GM23338 (cell line): ENCODE measurements around the gene CELA2B. TPM values are rescaled to one million over a fixed set of nuclear protein-coding genes. Genes with fewer than 3 reads are reported as not detected.

Experiments
- ATAC-seq: fragments of 200-7000 bp; cut with Tn5 transposase; 3 replicates; pipeline ENCODE4 v1.9.1; 2020
- DNase-seq: peaks from one replicate; pipeline ENCODE4 v3.0.0-alpha.2; 2015; ENCODE audit warnings: low spot score
- H2AFZ ChIP-seq: fragments of 200-600 bp; sonication (generic); 2 replicates; pipeline ENCODE4 v1.8.0; 2016; ENCODE audit warnings: antibody characterized with exemption, mild to moderate bottlenecking, moderate library complexity
- H3F3A ChIP-seq: fragments of 200-600 bp; sonication (generic); replicated peaks from 2 replicates; pipeline ENCODE4 v1.8.0; 2017; ENCODE audit warnings: antibody characterized with exemption, mixed run types, low read depth
- H3K27ac ChIP-seq: fragments of 200-600 bp; sonication (generic); 2 replicates; pipeline ENCODE4 v1.6.1; 2016; ENCODE audit warnings: low read depth
- H3K27me3 ChIP-seq: fragments of 200-600 bp; sonication (generic); 2 replicates; pipeline ENCODE4 v1.8.0; 2016; ENCODE audit warnings: mild to moderate bottlenecking, mixed run types, moderate library complexity; ENCODE audit not compliant: insufficient read depth
- H3K36me3 ChIP-seq: fragments of 200-600 bp; sonication (generic); 2 replicates; pipeline ENCODE4 v1.8.0; 2016; ENCODE audit warnings: mild to moderate bottlenecking; ENCODE audit not compliant: insufficient read depth
- H3K4me1 ChIP-seq: fragments of 200-600 bp; sonication (generic); 2 replicates; pipeline ENCODE4 v1.8.0; 2016; ENCODE audit warnings: mild to moderate bottlenecking, moderate library complexity; ENCODE audit not compliant: insufficient read depth
- H3K4me2 ChIP-seq: fragments of 200-600 bp; sonication (generic); 2 replicates; pipeline ENCODE4 v1.7.1; 2017; ENCODE audit warnings: mixed run types
- H3K4me3 ChIP-seq: fragments of 200-600 bp; sonication (generic); 2 replicates; pipeline ENCODE4 v1.6.1; 2016; ENCODE audit warnings: mixed run types
- H3K79me2 ChIP-seq: fragments of 200-600 bp; sonication (generic); replicated peaks from 2 replicates; pipeline ENCODE4 v1.8.0; 2017; ENCODE audit warnings: mild to moderate bottlenecking; ENCODE audit not compliant: insufficient read depth
- H3K9me2 ChIP-seq: fragments of 200-600 bp; sonication (generic); 2 replicates; pipeline ENCODE4 v1.8.0; 2017; ENCODE audit not compliant: insufficient read depth
- H4K20me1 ChIP-seq: fragments of 200-600 bp; sonication (generic); replicated peaks from 2 replicates; pipeline ENCODE4 v1.8.0; 2017; ENCODE audit warnings: mild to moderate bottlenecking; ENCODE audit not compliant: insufficient read depth
- H3K27ac Mint-ChIP-seq: 2 replicates; pipeline ENCODE4 v1.8.0; 2020; ENCODE audit warnings: inconsistent platforms, mild to moderate bottlenecking, moderate library complexity, mixed read lengths
- H3K27me3 Mint-ChIP-seq: 3 replicates; pipeline ENCODE4 v1.8.0; 2022; ENCODE audit warnings: low read depth, mild to moderate bottlenecking, moderate library complexity, mixed read lengths, inconsistent platforms; ENCODE audit not compliant: insufficient read depth, poor library complexity
- H3K36me3 Mint-ChIP-seq: 3 replicates; pipeline ENCODE4 v1.8.0; 2021; ENCODE audit warnings: low read depth, mild to moderate bottlenecking, inconsistent platforms, moderate library complexity, mixed read lengths
- H3K4me1 Mint-ChIP-seq: 3 replicates; pipeline ENCODE4 v1.8.0; 2020; ENCODE audit warnings: mild to moderate bottlenecking, inconsistent platforms, mixed read lengths
- H3K4me3 Mint-ChIP-seq: 3 replicates; pipeline ENCODE4 v1.8.0; 2021; ENCODE audit warnings: moderate library complexity, mild to moderate bottlenecking, inconsistent platforms, mixed read lengths
- H3K9me3 Mint-ChIP-seq: 3 replicates; pipeline ENCODE4 v1.8.0; 2020; ENCODE audit warnings: moderate library complexity, mild to moderate bottlenecking, inconsistent platforms, mixed read lengths
- CREB1 ChIP-seq: fragments of 250-450 bp; sonication (Bioruptor Pico); IDR thresholded peaks from 2 replicates; pipeline ENCODE4 v1.5.0; 2020; ENCODE audit warnings: low read depth, mild to moderate bottlenecking, moderate library complexity
- EZH2 ChIP-seq: fragments of 200-600 bp; sonication (generic); IDR thresholded peaks from one replicate; pipeline ENCODE4 v1.8.0; 2017; ENCODE audit warnings: antibody characterized with exemption, mild to moderate bottlenecking, low read depth; ENCODE audit not compliant: unreplicated experiment
- EZH2phosphoT487 ChIP-seq: fragments of 200-600 bp; sonication (generic); IDR thresholded peaks from one replicate; pipeline ENCODE4 v1.8.1; 2018; ENCODE audit warnings: antibody characterized with exemption; ENCODE audit not compliant: unreplicated experiment
- JUNB ChIP-seq: IDR thresholded peaks from one replicate; pipeline ENCODE4 v1.6.1; 2016; ENCODE audit warnings: antibody characterized with exemption; ENCODE audit not compliant: unreplicated experiment
- NANOG ChIP-seq: IDR thresholded peaks from 2 replicates; pipeline ENCODE4 v1.6.1; 2016; ENCODE audit warnings: antibody characterized with exemption, borderline replicate concordance
- POLR2AphosphoS5 ChIP-seq: IDR thresholded peaks from 2 replicates; pipeline ENCODE4 v1.6.1; 2016; ENCODE audit warnings: antibody characterized with exemption, low read depth
- STAT1 ChIP-seq: IDR thresholded peaks from one replicate; pipeline ENCODE4 v1.6.1; 2016; ENCODE audit warnings: antibody characterized with exemption; ENCODE audit not compliant: unreplicated experiment
- ZNF114 ChIP-seq: fragments of 250-450 bp; sonication (Bioruptor Pico); IDR thresholded peaks from 2 replicates; pipeline ENCODE4 v1.5.0; 2020; ENCODE audit warnings: mild to moderate bottlenecking, moderate library complexity
- ZNF331 ChIP-seq: fragments of 250-450 bp; sonication (Bioruptor Pico); IDR thresholded peaks from 2 replicates; pipeline ENCODE4 v1.5.0; 2020; ENCODE audit warnings: low read depth, mild to moderate bottlenecking, moderate library complexity
- polyA plus RNA-seq: library from polyadenylated mRNA; unstranded; fragments of >200 nt; fragmentation: Nextera tagmentation; extraction: Ambion mirVana; gene quantifications from 2 replicates; pipeline ENCODE4 v1.2.1, GENCODE V29; 2016
- total RNA-seq: library from RNA; depleted of rRNA; stranded (reverse); fragments of >200 nt; shearing (Covaris generic); gene quantifications from 2 replicates; pipeline ENCODE4 v1.2.3, GENCODE V29; 2014
- TF ChIP-seq, protein P1 (sequence below): IDR thresholded peaks from one replicate; pipeline ENCODE4 v1.6.1; 2018; ENCODE audit warnings: antibody characterized with exemption; ENCODE audit not compliant: unreplicated experiment
- TF ChIP-seq, protein P2 (sequence below): IDR thresholded peaks from 2 replicates; pipeline ENCODE4 v1.6.1; 2016; ENCODE audit warnings: antibody characterized with exemption
- TF ChIP-seq, protein P3 (sequence below), 2 experiments: fragments of 200-600 bp in 1 of 2; sonication (generic) in 1 of 2; conservative IDR thresholded peaks; 2 replicates each; pipeline versions ENCODE4 v1.5.1 to v1.6.1; 2016 to 2017; ENCODE audit warnings: antibody characterized with exemption in 2 of 2, low read depth in 2 of 2, mild to moderate bottlenecking in 2 of 2, moderate library complexity in 1 of 2
- TF ChIP-seq, protein P4 (sequence below): fragments of 250-450 bp; sonication (Bioruptor Pico); IDR thresholded peaks from 2 replicates; pipeline ENCODE4 v1.5.0; 2020; ENCODE audit warnings: mild to moderate bottlenecking, moderate library complexity

CELA2B gene
- total and polyA plus RNA-seq, 2 experiments from 2014 or later = not detected

DNA sequence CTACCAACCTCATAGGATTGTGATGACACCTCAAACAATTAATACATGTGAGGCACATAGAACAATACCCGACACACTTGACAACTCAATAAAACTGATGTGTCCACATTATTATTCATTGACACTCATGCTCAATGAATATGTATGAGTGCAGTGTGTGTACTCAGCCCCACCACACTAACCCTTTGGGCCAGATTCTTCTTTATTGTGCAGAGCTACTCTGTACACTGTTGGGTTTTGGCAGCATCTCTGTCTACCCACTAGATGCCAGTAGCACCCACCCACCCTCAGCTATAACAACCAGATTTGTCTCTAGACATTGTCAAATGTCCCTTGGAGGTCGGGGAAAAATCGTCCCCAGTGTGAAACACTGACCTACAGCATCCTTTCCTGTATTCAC is 38.0 kb downstream of the CELA2B start:
- ATAC-seq (no peak), DNase-seq (no peak)
- peaks cover 8% of the 10 kb centered on the region for H3K27me3 Mint-ChIP-seq
- H3K4me1 ChIP-seq = peaks cover 15% of the 10 kb centered on the region
- H3K27ac Mint-ChIP-seq = no peak overlapping the region
- H3K9me3 Mint-ChIP-seq = no peaks in the 10 kb centered on the region
- H3K4me1 Mint-ChIP-seq = peaks cover 27% of the 10 kb centered on the region
- H3K79me2 ChIP-seq = peaks cover 4% of the 10 kb centered on the region; the same call in 1 of the 2 replicates
- H3K4me3 Mint-ChIP-seq = no peak overlapping the region
- H3K27ac ChIP-seq = no peak overlapping the region
- no peak overlapping the region for H3K4me2 ChIP-seq
- H3K4me3 ChIP-seq = no peak overlapping the region
- TF ChIP-seq, protein P1, sequence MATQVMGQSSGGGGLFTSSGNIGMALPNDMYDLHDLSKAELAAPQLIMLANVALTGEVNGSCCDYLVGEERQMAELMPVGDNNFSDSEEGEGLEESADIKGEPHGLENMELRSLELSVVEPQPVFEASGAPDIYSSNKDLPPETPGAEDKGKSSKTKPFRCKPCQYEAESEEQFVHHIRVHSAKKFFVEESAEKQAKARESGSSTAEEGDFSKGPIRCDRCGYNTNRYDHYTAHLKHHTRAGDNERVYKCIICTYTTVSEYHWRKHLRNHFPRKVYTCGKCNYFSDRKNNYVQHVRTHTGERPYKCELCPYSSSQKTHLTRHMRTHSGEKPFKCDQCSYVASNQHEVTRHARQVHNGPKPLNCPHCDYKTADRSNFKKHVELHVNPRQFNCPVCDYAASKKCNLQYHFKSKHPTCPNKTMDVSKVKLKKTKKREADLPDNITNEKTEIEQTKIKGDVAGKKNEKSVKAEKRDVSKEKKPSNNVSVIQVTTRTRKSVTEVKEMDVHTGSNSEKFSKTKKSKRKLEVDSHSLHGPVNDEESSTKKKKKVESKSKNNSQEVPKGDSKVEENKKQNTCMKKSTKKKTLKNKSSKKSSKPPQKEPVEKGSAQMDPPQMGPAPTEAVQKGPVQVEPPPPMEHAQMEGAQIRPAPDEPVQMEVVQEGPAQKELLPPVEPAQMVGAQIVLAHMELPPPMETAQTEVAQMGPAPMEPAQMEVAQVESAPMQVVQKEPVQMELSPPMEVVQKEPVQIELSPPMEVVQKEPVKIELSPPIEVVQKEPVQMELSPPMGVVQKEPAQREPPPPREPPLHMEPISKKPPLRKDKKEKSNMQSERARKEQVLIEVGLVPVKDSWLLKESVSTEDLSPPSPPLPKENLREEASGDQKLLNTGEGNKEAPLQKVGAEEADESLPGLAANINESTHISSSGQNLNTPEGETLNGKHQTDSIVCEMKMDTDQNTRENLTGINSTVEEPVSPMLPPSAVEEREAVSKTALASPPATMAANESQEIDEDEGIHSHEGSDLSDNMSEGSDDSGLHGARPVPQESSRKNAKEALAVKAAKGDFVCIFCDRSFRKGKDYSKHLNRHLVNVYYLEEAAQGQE = no peak
- TF ChIP-seq STAT1 = no peak
- TF ChIP-seq ZNF114 = no peak
- no peak for TF ChIP-seq CREB1 (CRISPR knock-in tag)
- no peak for TF ChIP-seq POLR2AphosphoS5
- TF ChIP-seq, protein P2, sequence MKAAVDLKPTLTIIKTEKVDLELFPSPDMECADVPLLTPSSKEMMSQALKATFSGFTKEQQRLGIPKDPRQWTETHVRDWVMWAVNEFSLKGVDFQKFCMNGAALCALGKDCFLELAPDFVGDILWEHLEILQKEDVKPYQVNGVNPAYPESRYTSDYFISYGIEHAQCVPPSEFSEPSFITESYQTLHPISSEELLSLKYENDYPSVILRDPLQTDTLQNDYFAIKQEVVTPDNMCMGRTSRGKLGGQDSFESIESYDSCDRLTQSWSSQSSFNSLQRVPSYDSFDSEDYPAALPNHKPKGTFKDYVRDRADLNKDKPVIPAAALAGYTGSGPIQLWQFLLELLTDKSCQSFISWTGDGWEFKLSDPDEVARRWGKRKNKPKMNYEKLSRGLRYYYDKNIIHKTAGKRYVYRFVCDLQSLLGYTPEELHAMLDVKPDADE = no peak
- TF ChIP-seq ZNF331 (CRISPR knock-in tag) = no peak
- no peak for TF ChIP-seq JUNB
- TF ChIP-seq NANOG = no peak
- no peak for TF ChIP-seq EZH2phosphoT487
- TF ChIP-seq, protein P3, sequence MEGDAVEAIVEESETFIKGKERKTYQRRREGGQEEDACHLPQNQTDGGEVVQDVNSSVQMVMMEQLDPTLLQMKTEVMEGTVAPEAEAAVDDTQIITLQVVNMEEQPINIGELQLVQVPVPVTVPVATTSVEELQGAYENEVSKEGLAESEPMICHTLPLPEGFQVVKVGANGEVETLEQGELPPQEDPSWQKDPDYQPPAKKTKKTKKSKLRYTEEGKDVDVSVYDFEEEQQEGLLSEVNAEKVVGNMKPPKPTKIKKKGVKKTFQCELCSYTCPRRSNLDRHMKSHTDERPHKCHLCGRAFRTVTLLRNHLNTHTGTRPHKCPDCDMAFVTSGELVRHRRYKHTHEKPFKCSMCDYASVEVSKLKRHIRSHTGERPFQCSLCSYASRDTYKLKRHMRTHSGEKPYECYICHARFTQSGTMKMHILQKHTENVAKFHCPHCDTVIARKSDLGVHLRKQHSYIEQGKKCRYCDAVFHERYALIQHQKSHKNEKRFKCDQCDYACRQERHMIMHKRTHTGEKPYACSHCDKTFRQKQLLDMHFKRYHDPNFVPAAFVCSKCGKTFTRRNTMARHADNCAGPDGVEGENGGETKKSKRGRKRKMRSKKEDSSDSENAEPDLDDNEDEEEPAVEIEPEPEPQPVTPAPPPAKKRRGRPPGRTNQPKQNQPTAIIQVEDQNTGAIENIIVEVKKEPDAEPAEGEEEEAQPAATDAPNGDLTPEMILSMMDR (conservative IDR thresholded peaks at IDR 0.05; ENCODE audit: low read depth in 2 of 2) = no peak
- TF ChIP-seq EZH2 = no peak
- TF ChIP-seq, protein P4, sequence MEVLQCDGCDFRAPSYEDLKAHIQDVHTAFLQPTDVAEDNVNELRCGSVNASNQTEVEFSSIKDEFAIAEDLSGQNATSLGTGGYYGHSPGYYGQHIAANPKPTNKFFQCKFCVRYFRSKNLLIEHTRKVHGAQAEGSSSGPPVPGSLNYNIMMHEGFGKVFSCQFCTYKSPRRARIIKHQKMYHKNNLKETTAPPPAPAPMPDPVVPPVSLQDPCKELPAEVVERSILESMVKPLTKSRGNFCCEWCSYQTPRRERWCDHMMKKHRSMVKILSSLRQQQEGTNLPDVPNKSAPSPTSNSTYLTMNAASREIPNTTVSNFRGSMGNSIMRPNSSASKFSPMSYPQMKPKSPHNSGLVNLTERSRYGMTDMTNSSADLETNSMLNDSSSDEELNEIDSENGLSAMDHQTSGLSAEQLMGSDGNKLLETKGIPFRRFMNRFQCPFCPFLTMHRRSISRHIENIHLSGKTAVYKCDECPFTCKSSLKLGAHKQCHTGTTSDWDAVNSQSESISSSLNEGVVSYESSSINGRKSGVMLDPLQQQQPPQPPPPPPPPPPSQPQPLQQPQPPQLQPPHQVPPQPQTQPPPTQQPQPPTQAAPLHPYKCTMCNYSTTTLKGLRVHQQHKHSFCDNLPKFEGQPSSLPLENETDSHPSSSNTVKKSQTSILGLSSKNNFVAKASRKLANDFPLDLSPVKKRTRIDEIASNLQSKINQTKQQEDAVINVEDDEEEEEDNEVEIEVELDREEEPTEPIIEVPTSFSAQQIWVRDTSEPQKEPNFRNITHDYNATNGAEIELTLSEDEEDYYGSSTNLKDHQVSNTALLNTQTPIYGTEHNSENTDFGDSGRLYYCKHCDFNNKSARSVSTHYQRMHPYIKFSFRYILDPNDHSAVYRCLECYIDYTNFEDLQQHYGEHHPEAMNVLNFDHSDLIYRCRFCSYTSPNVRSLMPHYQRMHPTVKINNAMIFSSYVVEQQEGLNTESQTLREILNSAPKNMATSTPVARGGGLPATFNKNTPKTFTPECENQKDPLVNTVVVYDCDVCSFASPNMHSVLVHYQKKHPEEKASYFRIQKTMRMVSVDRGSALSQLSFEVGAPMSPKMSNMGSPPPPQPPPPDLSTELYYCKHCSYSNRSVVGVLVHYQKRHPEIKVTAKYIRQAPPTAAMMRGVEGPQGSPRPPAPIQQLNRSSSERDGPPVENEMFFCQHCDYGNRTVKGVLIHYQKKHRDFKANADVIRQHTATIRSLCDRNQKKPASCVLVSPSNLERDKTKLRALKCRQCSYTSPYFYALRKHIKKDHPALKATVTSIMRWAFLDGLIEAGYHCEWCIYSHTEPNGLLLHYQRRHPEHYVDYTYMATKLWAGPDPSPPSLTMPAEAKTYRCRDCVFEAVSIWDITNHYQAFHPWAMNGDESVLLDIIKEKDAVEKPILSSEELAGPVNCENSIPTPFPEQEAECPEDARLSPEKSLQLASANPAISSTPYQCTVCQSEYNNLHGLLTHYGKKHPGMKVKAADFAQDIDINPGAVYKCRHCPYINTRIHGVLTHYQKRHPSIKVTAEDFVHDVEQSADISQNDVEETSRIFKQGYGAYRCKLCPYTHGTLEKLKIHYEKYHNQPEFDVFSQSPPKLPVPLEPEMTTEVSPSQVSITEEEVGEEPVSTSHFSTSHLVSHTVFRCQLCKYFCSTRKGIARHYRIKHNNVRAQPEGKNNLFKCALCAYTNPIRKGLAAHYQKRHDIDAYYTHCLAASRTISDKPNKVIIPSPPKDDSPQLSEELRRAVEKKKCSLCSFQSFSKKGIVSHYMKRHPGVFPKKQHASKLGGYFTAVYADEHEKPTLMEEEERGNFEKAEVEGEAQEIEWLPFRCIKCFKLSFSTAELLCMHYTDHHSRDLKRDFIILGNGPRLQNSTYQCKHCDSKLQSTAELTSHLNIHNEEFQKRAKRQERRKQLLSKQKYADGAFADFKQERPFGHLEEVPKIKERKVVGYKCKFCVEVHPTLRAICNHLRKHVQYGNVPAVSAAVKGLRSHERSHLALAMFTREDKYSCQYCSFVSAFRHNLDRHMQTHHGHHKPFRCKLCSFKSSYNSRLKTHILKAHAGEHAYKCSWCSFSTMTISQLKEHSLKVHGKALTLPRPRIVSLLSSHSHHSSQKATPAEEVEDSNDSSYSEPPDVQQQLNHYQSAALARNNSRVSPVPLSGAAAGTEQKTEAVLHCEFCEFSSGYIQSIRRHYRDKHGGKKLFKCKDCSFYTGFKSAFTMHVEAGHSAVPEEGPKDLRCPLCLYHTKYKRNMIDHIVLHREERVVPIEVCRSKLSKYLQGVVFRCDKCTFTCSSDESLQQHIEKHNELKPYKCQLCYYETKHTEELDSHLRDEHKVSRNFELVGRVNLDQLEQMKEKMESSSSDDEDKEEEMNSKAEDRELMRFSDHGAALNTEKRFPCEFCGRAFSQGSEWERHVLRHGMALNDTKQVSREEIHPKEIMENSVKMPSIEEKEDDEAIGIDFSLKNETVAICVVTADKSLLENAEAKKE = no peak
- H3K9me2 ChIP-seq = no peaks in the 10 kb centered on the region
- no peaks in the 10 kb centered on the region for H3K36me3 ChIP-seq
- peaks cover 30% of the 10 kb centered on the region for H3K36me3 Mint-ChIP-seq
- no peaks in the 10 kb centered on the region; the same call in 1 of the 2 replicates for H4K20me1 ChIP-seq
- H3F3A ChIP-seq = peaks cover 11% of the 10 kb centered on the region; the same call in 1 of the 2 replicates
- H3K27me3 ChIP-seq = no peaks in the 10 kb centered on the region
- no peak overlapping the region for H2AFZ ChIP-seq
